Measurements from ENCODE around the gene TBX4. TPM values are rescaled to one million over a fixed set of nuclear protein-coding genes. Genes with fewer than 3 reads are reported as not detected.

The TBX4 gene
- total RNA-seq, 1 experiment from 2014 or later, result not detected

- Mint-ChIP-seq H3K4me1 (ENCODE audit: insufficient read depth, unreplicated experiment) (no peaks in the 10 kb centered on the region), H3K27me3 (ENCODE audit: insufficient read depth, unreplicated experiment) (peaks cover 33% of the 10 kb centered on the region), H3K27ac (ENCODE audit: low read depth, unreplicated experiment) (no peak overlapping the region), H3K9me3 (ENCODE audit: unreplicated experiment) (no peaks in the 10 kb centered on the region), H3K4me3 (ENCODE audit: unreplicated experiment) (no peak overlapping the region), H3K36me3 (ENCODE audit: insufficient read depth, unreplicated experiment) (peaks cover 4% of the 10 kb centered on the region)
- no peak for TF ChIP-seq CTCF (IDR thresholded peaks at IDR 0.05; ENCODE audit: unreplicated experiment)
- CTCF ChIA-PET, result interaction anchor here (0.6 to 4.3 kb wide), 7 partner anchors 9 to 162 kb away, joined by 3 to 35 read pairs (median 4); no protein-coding TSS in a partner anchor
- POLR2A ChIA-PET, result interaction anchor here (0.6 to 0.7 kb wide), 2 partner anchors 94 to 1182 kb away, joined by 3 read pairs; no protein-coding TSS in a partner anchor
- no TSS peak for BruUV-seq (replicated peaks)
- DNase-seq (ENCODE audit: unreplicated experiment), result no peak
- intact Hi-C loops (cut with micrococcal nuclease), result no loop called here
Measured at GRCh38 chr17:61420745-61421398, 31.4 kb upstream of the TBX4 start.

- Mint-ChIP-seq H3K27me3 (ENCODE audit: insufficient read depth, unreplicated experiment) (peaks cover 33% of the 10 kb centered on the region), H3K9me3 (ENCODE audit: unreplicated experiment) (no peaks in the 10 kb centered on the region), H3K27ac (ENCODE audit: low read depth, unreplicated experiment) (no peak overlapping the region), H3K4me1 (ENCODE audit: insufficient read depth, unreplicated experiment) (no peaks in the 10 kb centered on the region), H3K4me3 (ENCODE audit: unreplicated experiment) (no peak overlapping the region), H3K36me3 (ENCODE audit: insufficient read depth, unreplicated experiment) (peaks cover 4% of the 10 kb centered on the region)
- TF ChIP-seq CTCF (IDR thresholded peaks at IDR 0.05; ENCODE audit: unreplicated experiment), result no peak
- intact Hi-C loops (cut with micrococcal nuclease), result no loop called here
- no TSS peak for BruUV-seq (replicated peaks)
- DNase-seq (ENCODE audit: unreplicated experiment), result no peak
- ChIA-PET POLR2A (interaction anchor here (0.6 kb wide), 1 partner anchor 1181 kb away, joined by 3 read pairs; no protein-coding TSS in a partner anchor), CTCF (interaction anchor here (1.0 to 4.3 kb wide), 4 partner anchors 9 to 131 kb away, joined by 3 to 35 read pairs (median 4); no protein-coding TSS in a partner anchor)
Measured at GRCh38 chr17:61421460-61421859, 30.8 kb upstream of the TBX4 start.

- H3K4me3 Mint-ChIP-seq (ENCODE audit: unreplicated experiment), result no peak overlapping the region
- ChIA-PET POLR2A (no interaction called here), CTCF (interaction anchor here (0.8 to 4.3 kb wide), 3 partner anchors 8 to 414 kb away, joined by 3 to 35 read pairs (median 4); no protein-coding TSS in a partner anchor)
- peaks cover 33% of the 10 kb centered on the region for H3K27me3 Mint-ChIP-seq (ENCODE audit: insufficient read depth, unreplicated experiment)
- BruUV-seq (replicated peaks), result no TSS peak
- intact Hi-C loops (cut with micrococcal nuclease), result no loop called here
- H3K36me3 Mint-ChIP-seq (ENCODE audit: insufficient read depth, unreplicated experiment), result peaks cover 4% of the 10 kb centered on the region
- no peaks in the 10 kb centered on the region for H3K9me3 Mint-ChIP-seq (ENCODE audit: unreplicated experiment)
- H3K27ac Mint-ChIP-seq (ENCODE audit: low read depth, unreplicated experiment), result no peak overlapping the region
- TF ChIP-seq CTCF (IDR thresholded peaks at IDR 0.05; ENCODE audit: unreplicated experiment), result no peak
- DNase-seq (ENCODE audit: unreplicated experiment), result no peak
- H3K4me1 Mint-ChIP-seq (ENCODE audit: insufficient read depth, unreplicated experiment), result no peaks in the 10 kb centered on the region
Measured at GRCh38 chr17:61422116-61422799, 30.0 kb upstream of the TBX4 start.

- POLR2A ChIA-PET, result no interaction called here
- H3K4me1 Mint-ChIP-seq (ENCODE audit: insufficient read depth, unreplicated experiment), result no peaks in the 10 kb centered on the region
- no peak overlapping the region for H3K27ac Mint-ChIP-seq (ENCODE audit: low read depth, unreplicated experiment)
- TF ChIP-seq CTCF (IDR thresholded peaks at IDR 0.05; ENCODE audit: unreplicated experiment), result no peak
- BruUV-seq (replicated peaks), result no TSS peak
- DNase-seq (ENCODE audit: unreplicated experiment), result no peak
- intact Hi-C loops (cut with micrococcal nuclease), result no loop called here
- H3K4me3 Mint-ChIP-seq (ENCODE audit: unreplicated experiment), result no peak overlapping the region
- H3K9me3 Mint-ChIP-seq (ENCODE audit: unreplicated experiment), result no peaks in the 10 kb centered on the region
- H3K36me3 Mint-ChIP-seq (ENCODE audit: insufficient read depth, unreplicated experiment), result peaks cover 4% of the 10 kb centered on the region
- peaks cover 33% of the 10 kb centered on the region for H3K27me3 Mint-ChIP-seq (ENCODE audit: insufficient read depth, unreplicated experiment)
- CTCF ChIA-PET, result interaction anchor here (0.8 to 4.3 kb wide), 4 partner anchors 9 to 414 kb away, joined by 3 to 35 read pairs (median 6); no protein-coding TSS in a partner anchor
Measured at GRCh38 chr17:61422869-61423268, 29.4 kb upstream of the TBX4 start.

Measured in MCF 10A (cell line).